Peyer's patch (tissue), 4 donors: ENCODE data around the gene RASA4B. TPM values are rescaled to one million over a fixed set of nuclear protein-coding genes. Genes with fewer than 3 reads are reported as not detected.
A peak's percentile ranks its signal among the peaks of the same experiment; 100 is the strongest.
"Not testable (repeated sequence)": the region's sequence is repeated elsewhere in the genome, so short reads cannot be mapped to it uniquely, and the experiment has no call there.

Experiments
- DNase-seq, 3 donors: peaks; one replicate each; pipeline ENCODE4 v3.0.0-alpha.2; 2017 to 2019
- H3K27ac ChIP-seq, 4 donors: fragments of 200-600 bp; sonication (generic); one replicate each; pipeline ENCODE4 v1.5.1; 2016 to 2019
- H3K27me3 ChIP-seq, 2 donors: fragments of 200-600 bp; sonication (generic); one replicate each; pipeline ENCODE4 v1.5.1; 2019
- H3K36me3 ChIP-seq, 3 donors: fragments of 200-600 bp; sonication (generic); one replicate each; pipeline ENCODE4 v1.5.1; 2016 to 2019
- H3K4me1 ChIP-seq, 4 donors: fragments of 200-600 bp; sonication (generic); one replicate each; pipeline ENCODE4 v1.5.1; 2016 to 2019
- H3K4me3 ChIP-seq, 4 donors: fragments of 200-600 bp; sonication (generic); 1 replicate in 3 of 4; 2 replicates in 1 of 4; pipeline ENCODE4 v1.5.1; 2016 to 2019; ENCODE audit warnings: mild to moderate bottlenecking in 1 of 4
- H3K9me3 ChIP-seq, 4 donors: fragments of 200-600 bp; sonication (generic); one replicate each; pipeline ENCODE4 v1.5.1; 2016 to 2019; ENCODE audit warnings: mild to moderate bottlenecking in 1 of 4
- CTCF ChIP-seq, 6 experiments: fragments of 450-650 bp in 4 of 6; fragments of 200-600 bp in 2 of 6; sonication (generic) in 1 of 6; IDR thresholded peaks; one replicate each; pipeline ENCODE4 v1.5.1; 2017 to 2019; ENCODE audit warnings: antibody characterized with exemption in 6 of 6, mild to moderate bottlenecking in 3 of 6, moderate library complexity in 1 of 6
- total RNA-seq, 4 donors: library from RNA; depleted of rRNA; stranded (reverse); fragments of >200 nt; gene quantifications; one replicate each; pipeline ENCODE4 v1.1.0, GENCODE V29; 2016

RASA4B gene
- total RNA-seq, 4 donors from 2014 or later, result 31.3 to 90.8 (median 40.7) TPM

- not testable (repeated sequence) for H3K36me3 ChIP-seq, DNase-seq, H3K4me3 ChIP-seq, H3K27me3 ChIP-seq, H3K27ac ChIP-seq, H3K9me3 ChIP-seq, H3K4me1 ChIP-seq
Measured at GRCh38 chr7:102494473-102495149, 23.0 kb downstream of the RASA4B start.

GRCh38 chr7:102494026-102494425 lies 23.6 kb downstream of the RASA4B start:
- Histone ChIP-seq H3K27ac (peak overlapping the region in 2 of 4 donors; percentile 45 to 66), H3K4me3 (peak overlapping the region in 2 of 4 donors; percentile 32 to 38)
- H3K9me3 ChIP-seq, DNase-seq, H3K27me3 ChIP-seq, H3K4me1 ChIP-seq, H3K36me3 ChIP-seq: not testable (repeated sequence)

- H3K4me1 ChIP-seq, H3K9me3 ChIP-seq, H3K4me3 ChIP-seq, H3K36me3 ChIP-seq, H3K27me3 ChIP-seq, H3K27ac ChIP-seq: not testable (repeated sequence)
- DNase-seq, result peak in 1 of 3 donors; percentile 50
Measured at GRCh38 chr7:102493220-102493935, 24.2 kb downstream of the RASA4B start.

GRCh38 chr7:102490529-102491075 lies 27.0 kb downstream of the RASA4B start:
- H3K27me3 ChIP-seq, H3K4me3 ChIP-seq, H3K36me3 ChIP-seq, H3K27ac ChIP-seq, H3K4me1 ChIP-seq, H3K9me3 ChIP-seq: not testable (repeated sequence)
- peak in 2 of 3 donors; percentile 24 to 89 for DNase-seq

- H3K9me3 ChIP-seq, H3K27me3 ChIP-seq, H3K36me3 ChIP-seq, H3K4me1 ChIP-seq, H3K4me3 ChIP-seq, H3K27ac ChIP-seq, DNase-seq: not testable (repeated sequence)
Measured at GRCh38 chr7:102484317-102484716, 33.3 kb downstream of the RASA4B start.

GRCh38 chr7:102481962-102482361 lies 35.6 kb downstream of the RASA4B start:
- H3K36me3 ChIP-seq, H3K4me1 ChIP-seq, H3K4me3 ChIP-seq, H3K27ac ChIP-seq, DNase-seq, H3K9me3 ChIP-seq, H3K27me3 ChIP-seq: not testable (repeated sequence)

GRCh38 chr7:102479982-102480637 lies 37.5 kb downstream of the RASA4B start:
- TF ChIP-seq CTCF (IDR thresholded peaks at IDR 0.05), result peak in 4 of 6 experiments; percentile 32 to 58 (median 48)
- H3K27ac ChIP-seq, H3K36me3 ChIP-seq, H3K4me3 ChIP-seq, H3K4me1 ChIP-seq, H3K27me3 ChIP-seq, H3K9me3 ChIP-seq: not testable (repeated sequence)
- peak in 2 of 3 donors; percentile 61 to 82 for DNase-seq

- not testable (repeated sequence) for H3K27ac ChIP-seq, H3K4me3 ChIP-seq, H3K36me3 ChIP-seq, H3K9me3 ChIP-seq, H3K27me3 ChIP-seq, DNase-seq, H3K4me1 ChIP-seq
Measured at GRCh38 chr7:102479209-102479584, 38.4 kb downstream of the RASA4B start.

GRCh38 chr7:102478314-102479208 lies 39.0 kb downstream of the RASA4B start, which contains the start of gene POLR2J:
Gene POLR2J (minus strand): TSS chr7:102478922. CDS start chr7:102478860, 62 bp downstream.
- H3K27me3 ChIP-seq, H3K9me3 ChIP-seq, H3K4me1 ChIP-seq: not testable (repeated sequence)
- Histone ChIP-seq H3K27ac (peak within 1 kb of the TSS in 3 of 4 donors; percentile 65 to 73 (median 69)), H3K4me3 (peak within 1 kb of the TSS; percentile 40 to 62 (median 56)), H3K36me3 (peaks cover 0 to 12% (median 0%) of the 10 kb centered on the region in 3 donors)
- peak; percentile 83 to 96 (median 86) for DNase-seq
- peak in 4 of 6 experiments; percentile 29 to 69 (median 56) for TF ChIP-seq CTCF (IDR thresholded peaks at IDR 0.05)

GRCh38 chr7:102474736-102475435 lies 42.7 kb downstream of the RASA4B start:
- H3K27ac ChIP-seq, H3K4me3 ChIP-seq, H3K27me3 ChIP-seq, DNase-seq, H3K9me3 ChIP-seq, H3K4me1 ChIP-seq: not testable (repeated sequence)
- H3K36me3 ChIP-seq, result peaks cover 0 to 25% (median 0%) of the 10 kb centered on the region in 3 donors

GRCh38 chr7:102474116-102474515 lies 43.5 kb downstream of the RASA4B start:
- H3K27me3 ChIP-seq, H3K9me3 ChIP-seq, DNase-seq, H3K27ac ChIP-seq, H3K4me1 ChIP-seq, H3K4me3 ChIP-seq: not testable (repeated sequence)
- peaks cover 0 to 28% (median 0%) of the 10 kb centered on the region in 3 donors for H3K36me3 ChIP-seq
